Left ventricle myocardium inferior (tissue), 1 donor: ENCODE data around the gene TCEANC2. TPM values are rescaled to one million over a fixed set of nuclear protein-coding genes. Genes with fewer than 3 reads are reported as not detected.
"Not testable (repeated sequence)": the region's sequence is repeated elsewhere in the genome, so short reads cannot be mapped to it uniquely, and the experiment has no call there.

Experiments used
- DNase-seq: peaks from one replicate; pipeline ENCODE4 v3.0.0-alpha.2; 2020
- H3K27ac ChIP-seq: fragments of 200-600 bp; replicated peaks from 2 replicates; pipeline ENCODE4 v1.8.0; 2021
- H3K27me3 ChIP-seq: fragments of 200-600 bp; 2 replicates; pipeline ENCODE4 v1.8.0; 2021; ENCODE audit warnings: low read depth
- H3K36me3 ChIP-seq: fragments of 200-600 bp; 2 replicates; pipeline ENCODE4 v1.8.0; 2021
- H3K4me1 ChIP-seq: fragments of 200-600 bp; 2 replicates; pipeline ENCODE4 v1.8.0; 2021
- H3K4me3 ChIP-seq: fragments of 200-600 bp; 2 replicates; pipeline ENCODE4 v1.8.0; 2021; ENCODE audit warnings: mild to moderate bottlenecking, moderate library complexity
- H3K9me3 ChIP-seq: fragments of 200-600 bp; replicated peaks from 2 replicates; pipeline ENCODE4 v1.8.0; 2021
- intact Hi-C: fragments of 100-400 bp; cut with micrococcal nuclease; formaldehyde crosslinking; loops from one replicate; pipeline ENCODE4 v1.11.0; 2022
- long read RNA-seq: library from polyadenylated mRNA; unstranded; transcript quantifications from one replicate; pipeline ENCODE4 v2.0.0, GENCODE V29; 2021
- total RNA-seq: library from RNA; stranded (reverse); fragmentation: NEBNext Ultra II Directional; extraction: Animal tissue kit (Norgen Biotek cat#: 25700); gene quantifications from one replicate; pipeline ENCODE4 v1.2.1, GENCODE V29; 2021
- TF ChIP-seq, protein P1 (sequence below): fragments of 200-600 bp; IDR thresholded peaks from 2 replicates; pipeline ENCODE4 v1.8.0; 2021; ENCODE audit warnings: antibody characterized with exemption, mild to moderate bottlenecking, borderline replicate concordance
- donor health status: DM: no; HTN: yes; CAD: no; lungs with severe emphysema.

The TCEANC2 gene
- total RNA-seq = 5.7 TPM
- long read RNA-seq, full-length matches to known transcripts = 11 of 14 reads
- long read RNA-seq, partial matches to known transcripts = 0 of 14 reads
- long read RNA-seq, other reads (novel, unspliced or antisense) = 3 of 14 reads

DNA sequence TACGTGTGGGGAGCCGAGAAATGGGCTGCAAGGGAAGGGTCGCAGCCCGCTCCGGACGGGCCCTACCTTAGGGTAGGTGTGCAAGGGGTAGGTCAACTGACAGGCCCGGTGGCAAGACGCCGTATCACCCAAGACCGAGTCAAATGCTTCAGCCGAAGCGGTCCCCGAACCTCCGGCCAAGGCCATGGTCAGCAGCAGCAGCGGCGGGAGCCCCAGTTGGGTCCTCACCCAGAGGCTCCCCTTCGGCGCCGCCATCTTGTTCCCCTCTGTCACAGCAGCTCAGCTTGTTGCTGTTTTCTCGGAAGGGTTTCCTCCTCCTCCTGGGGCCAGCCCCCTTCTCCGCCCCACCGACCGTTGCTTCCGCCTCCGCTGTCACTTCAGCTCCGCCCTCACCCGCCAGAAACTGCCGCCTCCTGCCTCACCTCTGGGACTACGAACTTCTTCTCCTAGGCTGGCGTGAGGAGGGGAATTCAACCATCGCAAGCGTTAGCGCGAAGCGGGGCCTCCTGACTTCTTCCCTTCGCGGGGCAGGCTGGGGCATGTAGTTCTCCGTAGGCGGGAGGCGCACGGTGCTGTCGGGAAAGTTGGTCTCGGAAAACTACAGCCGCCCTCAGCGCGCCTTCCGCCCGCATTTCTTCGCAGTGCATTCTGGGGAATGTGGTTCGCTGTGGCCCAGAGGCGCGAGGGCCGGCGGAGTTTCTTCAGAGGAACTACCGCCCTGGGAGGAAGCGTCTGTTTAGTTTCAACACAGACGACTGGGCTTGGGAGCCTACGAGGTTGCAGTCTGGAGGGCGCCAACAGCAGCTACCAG lies at the start of gene TCEANC2, which contains the start of gene TMEM59:
TCEANC2 (plus strand) TSS at position 675 of the 811 bp plus-strand sequence. CDS start 815 bp downstream, outside the sequence.
TMEM59 (minus strand) TSS at position 271 of the 811 bp plus-strand sequence; CDS start at position 255, 16 bp downstream.
- intact Hi-C loops = no loop called here
- peak; percentile 97 for DNase-seq
- TF ChIP-seq, protein P1, sequence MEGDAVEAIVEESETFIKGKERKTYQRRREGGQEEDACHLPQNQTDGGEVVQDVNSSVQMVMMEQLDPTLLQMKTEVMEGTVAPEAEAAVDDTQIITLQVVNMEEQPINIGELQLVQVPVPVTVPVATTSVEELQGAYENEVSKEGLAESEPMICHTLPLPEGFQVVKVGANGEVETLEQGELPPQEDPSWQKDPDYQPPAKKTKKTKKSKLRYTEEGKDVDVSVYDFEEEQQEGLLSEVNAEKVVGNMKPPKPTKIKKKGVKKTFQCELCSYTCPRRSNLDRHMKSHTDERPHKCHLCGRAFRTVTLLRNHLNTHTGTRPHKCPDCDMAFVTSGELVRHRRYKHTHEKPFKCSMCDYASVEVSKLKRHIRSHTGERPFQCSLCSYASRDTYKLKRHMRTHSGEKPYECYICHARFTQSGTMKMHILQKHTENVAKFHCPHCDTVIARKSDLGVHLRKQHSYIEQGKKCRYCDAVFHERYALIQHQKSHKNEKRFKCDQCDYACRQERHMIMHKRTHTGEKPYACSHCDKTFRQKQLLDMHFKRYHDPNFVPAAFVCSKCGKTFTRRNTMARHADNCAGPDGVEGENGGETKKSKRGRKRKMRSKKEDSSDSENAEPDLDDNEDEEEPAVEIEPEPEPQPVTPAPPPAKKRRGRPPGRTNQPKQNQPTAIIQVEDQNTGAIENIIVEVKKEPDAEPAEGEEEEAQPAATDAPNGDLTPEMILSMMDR = no peak
- Histone ChIP-seq H3K27ac (peak within 1 kb of the TSS; percentile 97), H3K4me1 (peaks cover 63% of the 10 kb centered on the region), H3K27me3 (no peaks in the 10 kb centered on the region), H3K9me3 (no peaks in the 10 kb centered on the region), H3K4me3 (peak within 1 kb of the TSS; percentile 98), H3K36me3 (peaks cover 2% of the 10 kb centered on the region)

DNA sequence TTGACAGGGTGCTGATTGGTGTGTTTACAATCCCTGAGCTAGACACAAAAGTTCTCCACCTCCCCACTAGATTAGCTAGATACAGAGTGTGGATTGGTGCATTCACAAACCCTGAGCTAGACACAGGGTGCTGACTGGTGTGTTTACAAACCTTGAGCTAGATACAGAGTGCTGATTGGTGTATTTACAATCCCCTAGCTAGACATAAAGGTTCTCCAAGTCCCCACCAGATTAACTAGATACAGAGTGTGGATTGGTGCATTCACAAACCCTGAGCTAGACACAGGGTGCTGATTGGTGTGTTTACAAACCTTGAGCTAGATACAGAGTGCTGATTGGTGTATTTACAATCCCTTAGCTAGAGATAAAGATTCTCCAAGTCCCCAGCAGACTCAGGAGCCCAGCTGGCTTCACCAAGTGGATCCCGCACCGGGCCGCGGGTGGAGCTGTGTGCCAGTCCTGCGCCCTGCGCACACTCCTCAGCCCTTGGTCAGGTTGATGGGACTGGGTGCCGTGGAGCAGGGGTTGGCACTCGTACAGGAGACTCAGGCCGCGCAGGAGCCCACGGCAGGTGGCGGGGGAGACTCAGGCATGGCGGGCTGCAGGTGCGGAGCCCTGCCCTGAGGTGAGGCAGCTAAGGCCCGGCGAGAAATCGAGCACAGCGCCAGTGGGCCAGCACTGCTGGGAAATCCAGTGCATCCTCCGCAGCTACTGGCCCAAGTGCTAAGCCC lies 49.5 kb upstream of the TCEANC2 start:
- H3K4me3 ChIP-seq, H3K36me3 ChIP-seq, intact Hi-C loops, H3K9me3 ChIP-seq, DNase-seq, H3K27ac ChIP-seq, H3K4me1 ChIP-seq: not testable (repeated sequence)
- peaks cover 24% of the 10 kb centered on the region for H3K27me3 ChIP-seq

DNA sequence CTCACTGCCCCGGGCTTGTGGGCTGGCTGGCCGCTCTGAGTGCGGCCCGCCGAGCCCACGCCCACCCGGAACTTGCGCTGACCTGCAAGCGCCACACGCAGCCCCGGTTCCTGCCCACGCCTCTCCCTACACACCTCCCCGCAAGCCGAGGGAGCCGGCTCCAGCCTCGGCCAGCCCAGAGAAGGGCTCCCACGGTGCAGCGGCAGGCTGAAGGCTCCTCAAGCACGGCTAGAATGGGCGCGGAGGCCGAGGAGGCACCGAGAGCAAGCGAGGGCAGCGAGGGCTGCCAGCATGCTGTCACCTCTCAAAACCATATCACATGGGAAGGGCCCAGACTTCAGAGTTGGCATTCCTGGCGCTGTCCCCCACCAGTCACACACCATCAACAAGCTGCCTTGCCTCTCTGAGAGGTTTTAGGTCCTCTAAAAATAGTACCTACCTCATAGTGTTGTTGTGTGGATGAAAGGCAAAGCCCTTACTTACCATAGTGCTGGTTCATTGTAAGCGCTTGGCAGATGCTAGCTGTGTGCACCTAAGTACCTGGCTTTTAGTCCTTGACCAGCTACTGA lies 48.8 kb upstream of the TCEANC2 start:
- Histone ChIP-seq H3K27me3 (peaks cover 30% of the 10 kb centered on the region), H3K9me3 (no peaks in the 10 kb centered on the region), H3K27ac (no peak overlapping the region), H3K4me3 (no peak overlapping the region), H3K36me3 (no peaks in the 10 kb centered on the region), H3K4me1 (no peaks in the 10 kb centered on the region)
- intact Hi-C loops = no loop called here
- DNase-seq = no peak
- TF ChIP-seq, protein P1 = no peak

DNA sequence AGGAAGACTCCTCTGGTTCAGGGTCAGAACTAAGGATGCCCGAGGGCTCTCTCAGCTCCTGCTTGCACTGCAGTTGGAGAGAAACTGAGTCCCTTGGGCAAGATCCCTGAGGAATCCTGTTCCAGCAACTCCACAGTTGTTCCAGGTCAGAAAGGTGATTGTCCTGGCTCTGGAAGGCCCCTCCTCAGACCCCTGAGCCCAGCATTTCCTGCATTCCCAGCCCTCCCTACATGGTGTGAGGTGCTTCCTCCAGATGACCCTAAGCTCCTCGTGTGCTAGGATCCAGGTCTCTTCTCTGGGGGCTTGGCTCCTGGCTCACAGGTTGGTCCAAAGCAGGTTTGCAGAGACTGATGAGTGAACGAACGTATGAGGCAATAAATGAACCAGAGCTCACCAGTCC lies 46.9 kb upstream of the TCEANC2 start:
- no peaks in the 10 kb centered on the region for H3K9me3 ChIP-seq
- H3K4me1 ChIP-seq = no peaks in the 10 kb centered on the region
- TF ChIP-seq, protein P1 = no peak
- intact Hi-C loops = no loop called here
- H3K36me3 ChIP-seq = no peaks in the 10 kb centered on the region
- no peak overlapping the region for H3K4me3 ChIP-seq
- H3K27me3 ChIP-seq = peaks cover 44% of the 10 kb centered on the region
- no peak for DNase-seq
- H3K27ac ChIP-seq = no peak overlapping the region

DNA sequence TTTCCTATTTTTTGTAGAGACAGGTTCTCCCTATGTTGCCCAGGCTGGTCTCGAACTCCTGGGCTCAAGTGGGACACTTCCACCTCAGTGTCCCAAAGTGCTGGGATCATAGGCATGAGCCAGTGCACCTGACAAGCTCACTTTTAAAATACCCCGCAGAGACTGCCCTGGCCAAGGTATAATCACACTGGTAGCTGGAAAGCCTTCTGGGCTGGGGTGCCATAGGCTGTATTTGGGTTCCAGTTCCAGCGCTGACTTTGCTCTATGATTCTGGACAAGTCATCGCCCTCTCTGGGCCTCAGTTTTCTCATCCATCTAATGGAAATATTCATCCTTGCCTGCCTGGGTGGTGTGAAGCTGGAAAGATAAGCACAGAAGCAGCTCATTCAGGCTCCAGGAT lies 45.8 kb upstream of the TCEANC2 start:
- TF ChIP-seq, protein P1 = no peak
- Histone ChIP-seq H3K36me3 (no peaks in the 10 kb centered on the region), H3K4me3 (no peak overlapping the region), H3K27me3 (peaks cover 49% of the 10 kb centered on the region), H3K9me3 (no peaks in the 10 kb centered on the region), H3K27ac (no peak overlapping the region), H3K4me1 (no peaks in the 10 kb centered on the region)
- DNase-seq = no peak
- intact Hi-C loops = no loop called here
